ENCODE measurements around the gene NOTCH1. TPM values are rescaled to one million over a fixed set of nuclear protein-coding genes. Genes with fewer than 3 reads are reported as not detected.

Gene NOTCH1
- total and polyA plus RNA-seq, 2 of the 13 experiments (the other 11 are each of a cell fraction or from before 2014, with no cell fraction given), result 0.09 to 0.35 TPM

- TF ChIP-seq ZBTB44 (CRISPR knock-in tag; IDR thresholded peaks at IDR 0.05), result no peak
- no peak for TF ChIP-seq ZBTB37 (CRISPR knock-in tag; IDR thresholded peaks at IDR 0.05)
- TF ChIP-seq ZFP90 (CRISPR knock-in tag; IDR thresholded peaks at IDR 0.05; ENCODE audit: borderline replicate concordance), result no peak
- TF ChIP-seq EED (CRISPR knock-in tag; IDR thresholded peaks at IDR 0.05), result no peak
- no peak; the same call in 1 of the 2 replicates for TF ChIP-seq ZGPAT (CRISPR knock-in tag; IDR thresholded peaks at IDR 0.05)
- TF ChIP-seq TRIM22 (IDR thresholded peaks at IDR 0.05), result no peak
- no peak for TF ChIP-seq ZNF639 (CRISPR knock-in tag; conservative IDR thresholded peaks at IDR 0.05)
- no peak for TF ChIP-seq ZFP41 (CRISPR knock-in tag; IDR thresholded peaks at IDR 0.05; ENCODE audit: borderline replicate concordance)
- TF ChIP-seq REXO4 (CRISPR knock-in tag; IDR thresholded peaks at IDR 0.05; ENCODE audit: borderline replicate concordance), result no peak
- no peak for TF ChIP-seq NAIF1 (CRISPR knock-in tag; IDR thresholded peaks at IDR 0.05; ENCODE audit: borderline replicate concordance)
- TF ChIP-seq ZBTB26 (CRISPR knock-in tag; IDR thresholded peaks at IDR 0.05; ENCODE audit: borderline replicate concordance), result 0 out of 2 replicates have a peak, but pooled peaks have one; percentile 49
- no peak for TF ChIP-seq ATRX (CRISPR knock-in tag; IDR thresholded peaks at IDR 0.05; ENCODE audit: borderline replicate concordance)
- TF ChIP-seq EZH2 (conservative IDR thresholded peaks at IDR 0.05; ENCODE audit: low read depth, low read length), result no peak
- TF ChIP-seq MZF1 (CRISPR knock-in tag; IDR thresholded peaks at IDR 0.05; ENCODE audit: borderline replicate concordance), result no peak
- no peak for TF ChIP-seq ZNF274 (CRISPR knock-in tag; IDR thresholded peaks at IDR 0.05)
- no peak for TF ChIP-seq ZNF761 (CRISPR knock-in tag; conservative IDR thresholded peaks at IDR 0.05)
- no peak for TF ChIP-seq LCORL (IDR thresholded peaks at IDR 0.05)
- peak; percentile 18; the same call in 1 of the 2 replicates for TF ChIP-seq LCORL (CRISPR knock-in tag; IDR thresholded peaks at IDR 0.05)
- no peak for TF ChIP-seq ZNF562 (CRISPR knock-in tag; IDR thresholded peaks at IDR 0.05; ENCODE audit: borderline replicate concordance)
- TF ChIP-seq NKX3-1 (CRISPR knock-in tag; IDR thresholded peaks at IDR 0.05), result no peak
- TF ChIP-seq CEBPB (IDR thresholded peaks at IDR 0.05; ENCODE audit: borderline replicate concordance, low read depth, low read length), result no peak
- no peak for TF ChIP-seq CC2D1A (CRISPR knock-in tag; IDR thresholded peaks at IDR 0.05)
Measured at GRCh38 chr9:136483589-136484152, 62.2 kb downstream of the NOTCH1 start (continued).
